Gastroesophageal sphincter (tissue), 4 donors: Measurements from ENCODE around the gene AKAP9. TPM values are rescaled to one million over a fixed set of nuclear protein-coding genes. Genes with fewer than 3 reads are reported as not detected.
A peak's percentile ranks its signal among the peaks of the same experiment; 100 is the strongest.
"Not testable (repeated sequence)": the region's sequence is repeated elsewhere in the genome, so short reads cannot be mapped to it uniquely, and the experiment has no call there.

ENCODE experiments used
- ATAC-seq: fragments of 150-250 bp; one replicate; pipeline ENCODE4 v1.9.1; 2016; ENCODE audit warnings: mild to moderate bottlenecking, moderate library complexity
- H3K27ac ChIP-seq, 4 donors: fragments of 200-600 bp; sonication (generic) in 3 of 4; 1 replicate in 3 of 4; 2 replicates in 1 of 4; pipeline ENCODE4 v1.5.1; 2016 to 2019
- H3K27me3 ChIP-seq: fragments of 200-600 bp; sonication (generic); one replicate; pipeline ENCODE4 v1.5.1; 2019
- H3K36me3 ChIP-seq, 2 donors: fragments of 200-600 bp; sonication (generic); one replicate each; pipeline ENCODE4 v1.5.1; 2019; ENCODE audit warnings: control low read depth in 1 of 2
- H3K4me1 ChIP-seq, 3 donors: fragments of 200-600 bp; sonication (generic); 1 replicate in 2 of 3; 2 replicates in 1 of 3; pipeline ENCODE4 v1.5.1; 2016 to 2019; ENCODE audit warnings: control low read depth in 2 of 3
- H3K4me3 ChIP-seq, 2 donors: fragments of 200-600 bp; sonication (generic); one replicate each; pipeline ENCODE4 v1.5.1; 2019; ENCODE audit warnings: mild to moderate bottlenecking in 1 of 2, moderate library complexity in 1 of 2
- H3K9me3 ChIP-seq, 3 donors: fragments of 200-600 bp; sonication (generic); one replicate each; pipeline ENCODE4 v1.5.1; 2017 to 2019; ENCODE audit warnings: control low read depth in 2 of 3
- EP300 ChIP-seq: sonication (generic); formaldehyde crosslinking; IDR thresholded peaks from one replicate; pipeline ENCODE4 v1.6.1; 2017; ENCODE audit warnings: antibody characterized with exemption, mild to moderate bottlenecking
- POLR2A ChIP-seq, 2 donors: fragments of 450-650 bp; IDR thresholded peaks; one replicate each; pipeline ENCODE4 v1.6.1; 2017; ENCODE audit warnings: antibody characterized with exemption in 2 of 2, mild to moderate bottlenecking in 2 of 2, moderate library complexity in 1 of 2
- POLR2AphosphoS5 ChIP-seq: sonication (generic); formaldehyde crosslinking; IDR thresholded peaks from one replicate; pipeline ENCODE4 v1.6.1; 2017; ENCODE audit warnings: antibody characterized with exemption
- WGBS, 2 donors: methylation state at CpG; one replicate each; pipeline ENCODE4 v1.1.5; 2018; ENCODE audit warnings: low coverage in 1 of 2; 5-methylcytosine and 5-hydroxymethylcytosine counted together
- total RNA-seq, 4 donors: library from RNA; depleted of rRNA; stranded (reverse); fragments of >200 nt; gene quantifications; one replicate each; pipeline ENCODE4 v1.1.0, GENCODE V29; 2016
- TF ChIP-seq, protein P1 (sequence below), 4 experiments: fragments of 200-600 bp in 2 of 4; fragments of 450-650 bp in 2 of 4; sonication (generic) in 1 of 4; IDR thresholded peaks; one replicate each; pipeline ENCODE4 v1.5.1; 2017 to 2019; ENCODE audit warnings: antibody characterized with exemption in 4 of 4, mild to moderate bottlenecking in 2 of 4, moderate library complexity in 2 of 4

The AKAP9 gene
- total RNA-seq, 4 donors from 2014 or later, result 38.5 to 99.0 (median 50.8) TPM

DNA sequence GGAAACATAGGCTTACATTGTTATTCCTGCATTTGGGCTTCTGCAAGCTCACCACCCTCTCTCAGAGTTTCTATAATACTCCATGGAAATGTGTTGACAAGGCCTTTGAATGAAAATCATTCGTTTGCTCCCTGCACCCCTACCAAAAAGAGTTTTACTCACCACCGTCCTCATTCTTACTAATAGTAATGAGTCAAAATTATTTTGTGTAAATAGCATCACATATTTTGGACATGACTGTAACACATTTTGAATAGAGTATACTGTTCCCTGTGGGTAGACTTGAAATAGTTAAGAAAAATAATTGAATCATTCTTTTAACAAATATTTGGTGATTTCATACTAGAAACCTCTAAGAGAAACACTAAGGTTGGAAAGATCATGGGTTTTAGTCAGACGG is 84.6 kb downstream of the AKAP9 start:
- Histone ChIP-seq H3K9me3 (no peaks in the 10 kb centered on the region), H3K27ac (peak overlapping the region; percentile 34 to 68 (median 55)), H3K4me3 (no peak overlapping the region), H3K36me3 (peaks cover 0 to 73% of the 10 kb centered on the region in 2 donors), H3K27me3 (no peaks in the 10 kb centered on the region), H3K4me1 (peaks cover 0 to 30% (median 3%) of the 10 kb centered on the region in 3 donors)
- TF ChIP-seq POLR2AphosphoS5 (peak; percentile 22), POLR2A (IDR thresholded peaks at IDR 0.05) (no peak), EP300 (no peak)
- TF ChIP-seq, protein P1, sequence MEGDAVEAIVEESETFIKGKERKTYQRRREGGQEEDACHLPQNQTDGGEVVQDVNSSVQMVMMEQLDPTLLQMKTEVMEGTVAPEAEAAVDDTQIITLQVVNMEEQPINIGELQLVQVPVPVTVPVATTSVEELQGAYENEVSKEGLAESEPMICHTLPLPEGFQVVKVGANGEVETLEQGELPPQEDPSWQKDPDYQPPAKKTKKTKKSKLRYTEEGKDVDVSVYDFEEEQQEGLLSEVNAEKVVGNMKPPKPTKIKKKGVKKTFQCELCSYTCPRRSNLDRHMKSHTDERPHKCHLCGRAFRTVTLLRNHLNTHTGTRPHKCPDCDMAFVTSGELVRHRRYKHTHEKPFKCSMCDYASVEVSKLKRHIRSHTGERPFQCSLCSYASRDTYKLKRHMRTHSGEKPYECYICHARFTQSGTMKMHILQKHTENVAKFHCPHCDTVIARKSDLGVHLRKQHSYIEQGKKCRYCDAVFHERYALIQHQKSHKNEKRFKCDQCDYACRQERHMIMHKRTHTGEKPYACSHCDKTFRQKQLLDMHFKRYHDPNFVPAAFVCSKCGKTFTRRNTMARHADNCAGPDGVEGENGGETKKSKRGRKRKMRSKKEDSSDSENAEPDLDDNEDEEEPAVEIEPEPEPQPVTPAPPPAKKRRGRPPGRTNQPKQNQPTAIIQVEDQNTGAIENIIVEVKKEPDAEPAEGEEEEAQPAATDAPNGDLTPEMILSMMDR (IDR thresholded peaks at IDR 0.05), result no peak
- 33 to 37% methylated on average over 3 of the region's 3 CpGs for WGBS, 2 donors
- ATAC-seq, result no peak

DNA sequence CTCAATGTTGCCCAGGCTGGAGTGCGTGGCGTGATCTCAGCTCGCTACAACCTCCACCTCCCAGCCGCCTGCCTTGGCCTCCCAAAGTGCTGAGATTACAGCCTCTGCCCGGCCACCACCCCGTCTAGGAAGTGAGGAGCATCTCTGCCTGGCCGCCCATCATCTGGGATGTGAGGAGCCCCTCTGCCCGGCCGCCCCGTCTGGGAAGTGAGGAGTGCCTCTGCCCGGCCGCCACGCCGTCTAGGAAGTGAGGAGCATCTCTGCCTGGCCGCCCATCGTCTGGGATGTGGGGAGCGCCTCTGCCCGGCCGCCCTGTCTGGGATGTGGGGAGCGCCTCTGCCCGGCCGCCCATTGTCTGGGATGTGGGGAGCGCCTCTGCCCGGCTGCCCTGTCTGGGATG is 86.0 kb downstream of the AKAP9 start:
- H3K4me3 ChIP-seq, H3K27me3 ChIP-seq, H3K9me3 ChIP-seq, ATAC-seq: not testable (repeated sequence)
- peak overlapping the region in 3 of 4 donors; percentile 59 to 68 (median 65) for H3K27ac ChIP-seq
- peaks cover 0 to 30% (median 3%) of the 10 kb centered on the region in 3 donors for H3K4me1 ChIP-seq
- WGBS, 2 donors, result no CpG with 5 or more reads among the region's 24 CpGs
- H3K36me3 ChIP-seq, result peaks cover 0 to 70% of the 10 kb centered on the region in 2 donors

GRCh38 chr7:92027128-92027527 is 86.5 kb downstream of the AKAP9 start:
- H3K27ac ChIP-seq, result peak overlapping the region in 2 of 4 donors; percentile 65 to 68
- H3K4me1 ChIP-seq, result peaks cover 0 to 26% (median 3%) of the 10 kb centered on the region in 3 donors
- not testable (repeated sequence) for H3K4me3 ChIP-seq, ATAC-seq, H3K27me3 ChIP-seq, H3K9me3 ChIP-seq
- no CpG with 5 or more reads among the region's 29 CpGs for WGBS, 2 donors
- peaks cover 0 to 70% of the 10 kb centered on the region in 2 donors for H3K36me3 ChIP-seq

DNA sequence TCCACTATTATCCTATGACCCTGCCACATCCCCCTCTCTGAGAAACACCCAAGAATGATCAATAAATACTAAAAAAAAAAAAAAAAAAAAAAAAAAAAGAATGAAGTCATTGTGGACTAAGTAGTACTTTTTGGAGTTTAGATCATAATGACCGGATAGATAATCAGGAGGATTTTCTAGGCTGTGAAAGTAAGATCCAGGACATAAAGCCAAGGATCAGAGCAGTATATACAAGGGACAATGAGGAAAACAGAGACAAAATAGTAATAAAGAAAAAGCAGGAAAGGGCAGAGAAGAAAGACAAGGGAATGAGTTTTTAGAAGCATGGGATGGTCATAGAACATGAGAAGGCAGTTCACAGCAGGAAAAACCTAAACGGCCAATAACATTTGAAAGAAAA is 87.6 kb downstream of the AKAP9 start:
- TF ChIP-seq POLR2A (IDR thresholded peaks at IDR 0.05) (no peak), EP300 (no peak), POLR2AphosphoS5 (no peak)
- TF ChIP-seq, protein P1 (IDR thresholded peaks at IDR 0.05), result no peak
- Histone ChIP-seq H3K27ac (no peak overlapping the region), H3K9me3 (no peaks in the 10 kb centered on the region), H3K4me1 (peaks cover 0 to 19% (median 0%) of the 10 kb centered on the region in 3 donors), H3K27me3 (no peaks in the 10 kb centered on the region), H3K36me3 (peaks cover 0 to 70% of the 10 kb centered on the region in 2 donors), H3K4me3 (no peak overlapping the region)
- ATAC-seq, result no peak
- 63 to 81% methylated on average over 1 to 2 of the region's 2 CpGs for WGBS, 2 donors

- Histone ChIP-seq H3K4me3 (no peak overlapping the region), H3K27me3 (no peaks in the 10 kb centered on the region), H3K36me3 (peaks cover 0 to 70% of the 10 kb centered on the region in 2 donors), H3K27ac (no peak overlapping the region), H3K4me1 (peaks cover 0 to 19% (median 0%) of the 10 kb centered on the region in 3 donors), H3K9me3 (no peaks in the 10 kb centered on the region)
- 86 to 95% methylated on average over 1 of the region's 1 CpG for WGBS, 2 donors
- TF ChIP-seq POLR2A (IDR thresholded peaks at IDR 0.05) (no peak), POLR2AphosphoS5 (no peak), EP300 (no peak)
- TF ChIP-seq, protein P1 (IDR thresholded peaks at IDR 0.05), result no peak
- no peak for ATAC-seq
Measured at GRCh38 chr7:92028686-92029085, 88.0 kb downstream of the AKAP9 start.

GRCh38 chr7:92034116-92034515 is 93.5 kb downstream of the AKAP9 start:
- no peaks in the 10 kb centered on the region for H3K9me3 ChIP-seq
- TF ChIP-seq EP300 (no peak), POLR2A (IDR thresholded peaks at IDR 0.05) (no peak), POLR2AphosphoS5 (no peak)
- TF ChIP-seq, protein P1 (IDR thresholded peaks at IDR 0.05), result no peak
- peaks cover 0 to 54% of the 10 kb centered on the region in 2 donors for H3K36me3 ChIP-seq
- peak; percentile 53 for ATAC-seq
- 67 to 93% methylated on average over 2 of the region's 2 CpGs for WGBS, 2 donors
- peaks cover 0 to 9% (median 0%) of the 10 kb centered on the region in 3 donors for H3K4me1 ChIP-seq
- H3K27me3 ChIP-seq, result no peaks in the 10 kb centered on the region
- H3K27ac ChIP-seq, result no peak overlapping the region
- no peak overlapping the region for H3K4me3 ChIP-seq
